ENCODE data around the gene NXNL2.

The NXNL2 gene

GRCh38 chr9:88521308-88521707, 13.7 kb upstream of the NXNL2 start:
- no peak overlapping the region for H2AFZ ChIP-seq (ENCODE audit: low read length)
- H3K4me2 ChIP-seq (ENCODE audit: low read depth, low read length), result no peak overlapping the region
- no peaks in the 10 kb centered on the region for H4K20me1 ChIP-seq (ENCODE audit: insufficient read depth, low read length)
- no peaks in the 10 kb centered on the region for H3K9me3 ChIP-seq (replicated peaks; ENCODE audit: insufficient read depth, low read length)
- H3K27ac ChIP-seq (ENCODE audit: low read length), result no peak overlapping the region
- no peak overlapping the region for H3K4me3 ChIP-seq (ENCODE audit: low read length)
- no peaks in the 10 kb centered on the region for H3K27me3 ChIP-seq (replicated peaks; ENCODE audit: insufficient read depth, low read length)
- no peaks in the 10 kb centered on the region for H3K79me2 ChIP-seq (ENCODE audit: low read length)
- no peaks in the 10 kb centered on the region for H3K9me2 ChIP-seq (replicated peaks; ENCODE audit: insufficient read depth, low read length)
- no peaks in the 10 kb centered on the region for H3F3A ChIP-seq (ENCODE audit: insufficient read depth, low read length)
- no peak overlapping the region for H3K9ac ChIP-seq (ENCODE audit: low read length)
- TF ChIP-seq EZH2 (optimal IDR thresholded peaks at IDR 0.05; ENCODE audit: low read depth, low read length), result no peak
- TF ChIP-seq CTCF (IDR thresholded peaks at IDR 0.05; ENCODE audit: low read length), result no peak
- TF ChIP-seq EZH2phosphoT487 (IDR thresholded peaks at IDR 0.05; ENCODE audit: low read length), result no peak
- H3K4me1 ChIP-seq (ENCODE audit: low read length), result no peaks in the 10 kb centered on the region
- no peaks in the 10 kb centered on the region for H3K36me3 ChIP-seq (replicated peaks; ENCODE audit: insufficient read depth, low read length)
- DNase-seq, result no peak

GRCh38 chr9:88522360-88522759, 12.6 kb upstream of the NXNL2 start:
- Histone ChIP-seq H3K4me3 (ENCODE audit: low read length) (no peak overlapping the region), H3K79me2 (ENCODE audit: low read length) (no peaks in the 10 kb centered on the region), H3K9ac (ENCODE audit: low read length) (no peak overlapping the region), H3K36me3 (replicated peaks; ENCODE audit: insufficient read depth, low read length) (no peaks in the 10 kb centered on the region), H3K27ac (ENCODE audit: low read length) (no peak overlapping the region), H2AFZ (ENCODE audit: low read length) (no peak overlapping the region), H3K4me2 (ENCODE audit: low read depth, low read length) (no peak overlapping the region), H4K20me1 (ENCODE audit: insufficient read depth, low read length) (no peaks in the 10 kb centered on the region), H3K4me1 (ENCODE audit: low read length) (no peaks in the 10 kb centered on the region), H3K27me3 (replicated peaks; ENCODE audit: insufficient read depth, low read length) (no peaks in the 10 kb centered on the region), H3K9me2 (replicated peaks; ENCODE audit: insufficient read depth, low read length) (no peaks in the 10 kb centered on the region), H3K9me3 (replicated peaks; ENCODE audit: insufficient read depth, low read length) (no peaks in the 10 kb centered on the region), H3F3A (ENCODE audit: insufficient read depth, low read length) (no peaks in the 10 kb centered on the region)
- TF ChIP-seq CTCF (IDR thresholded peaks at IDR 0.05; ENCODE audit: low read length) (no peak), EZH2phosphoT487 (IDR thresholded peaks at IDR 0.05; ENCODE audit: low read length) (no peak), EZH2 (optimal IDR thresholded peaks at IDR 0.05; ENCODE audit: low read depth, low read length) (no peak)
- DNase-seq, result no peak

- H3K4me2 ChIP-seq (ENCODE audit: low read depth, low read length), result no peak overlapping the region
- H3K4me1 ChIP-seq (ENCODE audit: low read length), result no peaks in the 10 kb centered on the region
- H2AFZ ChIP-seq (ENCODE audit: low read length), result no peak overlapping the region
- DNase-seq, result no peak
- H3K9me2 ChIP-seq (replicated peaks; ENCODE audit: insufficient read depth, low read length), result no peaks in the 10 kb centered on the region
- H3K9ac ChIP-seq (ENCODE audit: low read length), result no peak overlapping the region
- no peaks in the 10 kb centered on the region for H3F3A ChIP-seq (ENCODE audit: insufficient read depth, low read length)
- TF ChIP-seq CTCF (IDR thresholded peaks at IDR 0.05; ENCODE audit: low read length), result no peak
- no peak for TF ChIP-seq EZH2 (optimal IDR thresholded peaks at IDR 0.05; ENCODE audit: low read depth, low read length)
- no peak for TF ChIP-seq EZH2phosphoT487 (IDR thresholded peaks at IDR 0.05; ENCODE audit: low read length)
- H3K4me3 ChIP-seq (ENCODE audit: low read length), result no peak overlapping the region
- H3K79me2 ChIP-seq (ENCODE audit: low read length), result no peaks in the 10 kb centered on the region
- H3K9me3 ChIP-seq (replicated peaks; ENCODE audit: insufficient read depth, low read length), result no peaks in the 10 kb centered on the region
- no peak overlapping the region for H3K27ac ChIP-seq (ENCODE audit: low read length)
- no peaks in the 10 kb centered on the region for H3K36me3 ChIP-seq (replicated peaks; ENCODE audit: insufficient read depth, low read length)
- H3K27me3 ChIP-seq (replicated peaks; ENCODE audit: insufficient read depth, low read length), result no peaks in the 10 kb centered on the region
- no peaks in the 10 kb centered on the region for H4K20me1 ChIP-seq (ENCODE audit: insufficient read depth, low read length)
These were observed 11.9 kb upstream of the NXNL2 start for GRCh38 chr9:88523056-88523455.

All from MM.1S (cell line).